Measurements from ENCODE around the gene PABPN1L.

The PABPN1L gene

DNA sequence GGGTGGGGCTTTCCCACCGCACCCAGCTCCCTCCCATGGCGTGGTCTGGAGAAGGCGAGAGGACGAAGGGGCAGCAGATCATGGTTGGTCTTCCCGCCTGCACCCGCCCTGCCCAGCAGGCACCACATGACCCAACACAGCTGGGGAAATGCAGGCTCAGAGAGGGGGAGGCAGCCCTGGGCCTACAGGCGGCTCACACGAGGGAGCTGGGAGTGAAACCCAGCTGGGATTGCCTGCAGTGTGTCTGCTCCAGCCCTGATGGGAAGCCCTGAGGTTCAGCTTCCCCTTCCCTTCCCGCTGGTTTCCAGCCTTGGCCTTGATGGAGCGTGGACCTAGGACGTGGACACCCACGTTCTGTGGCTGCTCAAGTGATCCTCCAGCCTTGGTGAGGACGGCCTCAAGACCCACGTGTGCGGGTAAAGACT lies 20.0 kb upstream of the PABPN1L start:
- TF ChIP-seq, protein P1, sequence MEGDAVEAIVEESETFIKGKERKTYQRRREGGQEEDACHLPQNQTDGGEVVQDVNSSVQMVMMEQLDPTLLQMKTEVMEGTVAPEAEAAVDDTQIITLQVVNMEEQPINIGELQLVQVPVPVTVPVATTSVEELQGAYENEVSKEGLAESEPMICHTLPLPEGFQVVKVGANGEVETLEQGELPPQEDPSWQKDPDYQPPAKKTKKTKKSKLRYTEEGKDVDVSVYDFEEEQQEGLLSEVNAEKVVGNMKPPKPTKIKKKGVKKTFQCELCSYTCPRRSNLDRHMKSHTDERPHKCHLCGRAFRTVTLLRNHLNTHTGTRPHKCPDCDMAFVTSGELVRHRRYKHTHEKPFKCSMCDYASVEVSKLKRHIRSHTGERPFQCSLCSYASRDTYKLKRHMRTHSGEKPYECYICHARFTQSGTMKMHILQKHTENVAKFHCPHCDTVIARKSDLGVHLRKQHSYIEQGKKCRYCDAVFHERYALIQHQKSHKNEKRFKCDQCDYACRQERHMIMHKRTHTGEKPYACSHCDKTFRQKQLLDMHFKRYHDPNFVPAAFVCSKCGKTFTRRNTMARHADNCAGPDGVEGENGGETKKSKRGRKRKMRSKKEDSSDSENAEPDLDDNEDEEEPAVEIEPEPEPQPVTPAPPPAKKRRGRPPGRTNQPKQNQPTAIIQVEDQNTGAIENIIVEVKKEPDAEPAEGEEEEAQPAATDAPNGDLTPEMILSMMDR (IDR thresholded peaks at IDR 0.05): no peak
- no peak for TF ChIP-seq ZFX (IDR thresholded peaks at IDR 0.05; ENCODE audit: borderline replicate concordance)
- no peak overlapping the region for H3K27ac ChIP-seq

DNA sequence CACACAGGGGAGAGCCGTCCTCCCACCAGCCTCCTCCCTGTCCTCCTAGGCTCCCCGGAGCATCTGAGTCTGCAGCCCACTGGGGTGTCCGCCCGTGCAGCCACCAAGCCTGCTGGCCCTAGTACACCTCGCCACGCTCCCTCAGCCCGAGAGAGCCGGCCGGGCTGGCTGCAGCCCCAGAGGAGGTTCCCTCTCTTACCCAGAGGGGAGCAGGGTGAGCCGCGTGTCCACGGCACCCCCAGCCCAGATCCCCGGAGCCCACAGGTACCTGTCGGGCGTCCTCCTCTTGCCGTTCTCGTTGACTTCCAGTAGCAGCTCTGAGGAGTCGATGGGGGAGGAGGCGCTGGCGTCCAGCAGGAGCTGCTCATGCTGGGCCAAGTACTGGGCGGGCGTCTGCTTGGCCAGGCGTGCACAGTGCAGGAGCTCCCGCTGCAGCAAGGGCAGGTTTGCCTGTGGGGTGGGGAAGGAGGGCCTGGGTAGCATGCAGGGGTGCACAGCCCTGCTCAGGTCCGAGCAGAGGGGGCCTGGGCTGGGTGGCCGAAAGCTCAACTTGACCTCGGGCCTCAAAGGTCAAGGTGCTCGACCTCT lies 19.3 kb upstream of the PABPN1L start:
- TF ChIP-seq, protein P1 (IDR thresholded peaks at IDR 0.05): no peak
- TF ChIP-seq ZFX (IDR thresholded peaks at IDR 0.05; ENCODE audit: borderline replicate concordance): no peak
- no peak overlapping the region for H3K27ac ChIP-seq

DNA sequence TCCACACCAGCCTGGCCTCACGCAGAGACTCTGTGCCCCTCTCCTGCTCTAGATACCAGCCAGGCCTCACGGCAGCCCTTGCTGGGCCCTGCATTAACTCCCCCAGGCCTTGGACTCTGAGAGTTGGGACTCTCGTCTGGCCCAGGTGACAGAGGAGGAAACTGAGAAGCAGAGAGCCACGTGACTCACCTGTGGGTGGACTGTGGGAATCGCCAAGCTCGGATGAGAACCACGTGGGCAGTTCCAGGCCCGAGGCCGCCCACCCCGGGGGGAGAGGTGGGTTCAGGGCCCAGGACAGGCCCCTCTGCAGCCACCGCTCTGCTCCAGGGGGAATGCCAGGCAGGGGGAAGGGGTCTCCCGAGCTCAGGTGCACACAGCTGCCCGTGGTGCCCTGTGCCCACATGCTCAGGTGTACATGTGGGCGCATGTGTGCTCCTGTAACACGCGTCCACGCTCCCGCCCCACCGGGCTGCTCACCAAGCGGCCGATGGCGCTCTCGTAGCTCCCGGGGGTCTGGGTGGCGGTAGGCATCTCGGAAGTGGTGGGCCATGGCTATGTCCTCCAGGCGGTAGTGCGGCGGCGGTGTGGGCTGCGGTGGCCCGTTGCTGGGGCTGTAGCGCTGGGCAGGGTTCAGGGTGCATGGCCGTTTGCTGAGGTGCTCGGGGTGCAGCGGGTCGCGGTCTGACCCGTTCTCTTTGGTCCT lies 18.3 kb upstream of the PABPN1L start:
- H3K27ac ChIP-seq: no peak overlapping the region
- no peak for TF ChIP-seq ZFX (IDR thresholded peaks at IDR 0.05; ENCODE audit: borderline replicate concordance)
- TF ChIP-seq, protein P1 (IDR thresholded peaks at IDR 0.05): no peak

DNA sequence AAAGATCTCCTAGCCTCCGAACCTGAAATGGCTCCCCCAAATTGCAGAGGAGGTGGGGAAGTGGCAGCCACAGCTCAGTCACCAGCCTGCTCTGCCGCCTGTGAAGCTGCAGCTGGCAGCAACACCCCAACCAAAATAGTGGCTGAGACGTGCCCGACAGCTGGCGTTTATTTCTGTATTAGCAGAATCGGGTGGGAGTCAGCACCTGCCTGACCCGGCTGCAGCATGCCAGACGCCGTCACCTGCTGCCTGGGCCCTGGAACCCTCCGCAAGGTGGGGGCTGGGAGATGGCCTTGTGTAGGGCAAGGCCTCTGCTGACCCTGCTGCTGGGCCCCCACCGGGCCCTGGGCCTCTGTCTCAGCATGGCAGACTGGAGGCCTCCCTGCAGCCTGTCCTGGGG lies 17.5 kb upstream of the PABPN1L start:
- H3K27ac ChIP-seq: no peak overlapping the region
- TF ChIP-seq, protein P1 (IDR thresholded peaks at IDR 0.05): no peak
- no peak for TF ChIP-seq ZFX (IDR thresholded peaks at IDR 0.05; ENCODE audit: borderline replicate concordance)

DNA sequence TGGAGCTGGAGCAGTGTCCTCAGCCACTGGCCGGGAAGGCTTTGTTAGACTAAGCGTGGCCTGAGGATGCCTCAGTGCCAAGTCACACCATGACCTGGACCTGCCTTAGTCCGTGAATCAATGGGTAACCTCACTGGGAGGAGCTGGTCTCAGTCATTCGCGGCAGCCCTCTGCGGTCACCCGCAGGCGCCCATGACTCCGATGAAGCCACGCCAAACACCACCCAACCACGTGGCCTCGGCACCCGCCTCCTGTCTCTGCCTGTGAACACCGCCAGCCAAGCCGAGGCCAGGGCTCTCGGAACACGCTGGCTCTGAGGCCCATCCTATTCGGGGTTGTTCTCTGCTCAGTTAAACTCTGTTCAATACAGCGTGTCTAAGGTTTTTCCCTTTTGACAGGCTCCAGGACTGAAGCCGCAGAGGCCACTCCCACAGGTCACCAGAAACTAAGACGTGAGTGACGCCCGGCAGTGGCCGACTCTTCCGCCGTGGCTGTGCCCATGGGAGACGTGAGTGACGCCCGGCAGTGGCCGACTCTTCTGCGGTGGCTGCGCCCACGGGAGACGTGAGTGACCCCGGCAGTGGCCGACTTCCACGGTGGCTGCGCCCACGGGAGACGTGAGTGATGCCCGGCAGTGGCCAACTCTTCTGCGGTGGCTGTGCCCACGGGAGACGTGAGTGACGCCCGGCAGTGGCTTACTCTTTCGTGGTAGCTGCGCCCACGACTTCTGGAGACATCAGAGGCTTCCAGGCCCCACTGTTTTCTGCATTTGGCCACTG lies 16.8 kb upstream of the PABPN1L start:
- TF ChIP-seq, protein P1 (IDR thresholded peaks at IDR 0.05): no peak
- no peak for TF ChIP-seq ZFX (IDR thresholded peaks at IDR 0.05; ENCODE audit: borderline replicate concordance)
- H3K27ac ChIP-seq: no peak overlapping the region

DNA sequence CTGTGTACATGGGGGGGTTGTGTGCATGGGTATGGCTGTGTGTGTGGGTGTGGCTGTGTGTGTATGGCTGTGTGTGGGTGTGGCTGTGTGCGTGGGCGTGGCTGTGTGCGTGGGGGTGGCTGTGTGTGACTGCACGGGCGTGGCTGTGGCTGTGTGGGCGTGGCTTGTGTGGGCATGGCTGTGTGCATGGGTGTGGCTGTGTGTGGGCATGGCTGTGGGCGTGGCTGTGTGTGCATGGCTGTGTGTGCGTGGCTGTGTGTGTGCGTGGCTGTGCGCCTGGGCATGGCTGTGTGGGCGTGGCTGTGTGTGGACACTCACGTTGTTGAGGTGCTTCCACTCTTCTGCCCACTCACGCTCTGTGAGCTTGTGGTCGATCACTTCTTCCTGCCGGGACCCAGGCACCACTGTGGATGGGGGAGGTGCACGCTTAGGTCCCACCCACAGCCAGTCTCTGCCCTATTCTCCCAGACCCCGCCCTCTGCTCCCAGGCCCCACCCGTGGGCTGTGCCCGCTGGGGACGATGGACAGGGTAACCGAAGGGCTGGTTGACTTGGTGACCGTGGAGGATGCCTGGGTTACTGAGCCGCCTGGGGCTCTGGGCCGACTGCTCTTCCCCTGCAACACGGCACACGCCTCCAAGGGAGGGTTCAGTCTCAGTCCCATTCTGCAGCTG lies 16.0 kb upstream of the PABPN1L start:
- no peak overlapping the region for H3K27ac ChIP-seq

More for the DNA sequence above, 16.0 kb upstream of the PABPN1L start:
- TF ChIP-seq, protein P1 (IDR thresholded peaks at IDR 0.05): no peak
- TF ChIP-seq ZFX (IDR thresholded peaks at IDR 0.05; ENCODE audit: borderline replicate concordance): no peak
